ENCODE measurements around the gene ELN.

DNA sequence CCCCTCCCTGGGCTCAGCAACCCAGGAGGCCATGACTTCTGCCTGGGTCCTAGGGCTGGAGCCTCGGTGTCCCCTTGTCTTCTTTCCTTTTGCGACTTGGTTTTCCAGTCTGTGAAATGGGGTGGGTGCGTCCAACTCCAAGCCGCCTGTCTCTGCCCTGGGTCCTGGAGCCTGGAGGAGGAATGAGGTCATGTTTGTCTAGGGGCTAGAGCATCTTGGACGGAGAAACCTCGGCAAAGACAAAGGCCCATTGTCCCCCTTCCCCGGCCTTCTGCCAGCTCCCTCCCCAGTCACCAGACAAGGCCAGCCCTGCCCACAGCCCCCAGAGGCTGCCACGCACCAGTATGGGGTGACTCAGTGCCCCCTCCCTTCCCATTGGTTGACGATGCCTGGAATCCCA is 39.8 kb upstream of the ELN start:
- TF ChIP-seq CTCF (IDR thresholded peaks at IDR 0.05) = no peak
- no peak for TF ChIP-seq POLR2A (IDR thresholded peaks at IDR 0.05)
